GM21423 (cell line): ENCODE results near the gene PGAP1.

Experiments
- ATAC-seq: cut with Tn5 transposase; IDR thresholded peaks from one replicate; pipeline ENCODE4 v1.9.1; 2021; ENCODE audit warnings: mild to moderate bottlenecking, moderate library complexity; ENCODE audit not compliant: unreplicated experiment

Gene PGAP1

DNA sequence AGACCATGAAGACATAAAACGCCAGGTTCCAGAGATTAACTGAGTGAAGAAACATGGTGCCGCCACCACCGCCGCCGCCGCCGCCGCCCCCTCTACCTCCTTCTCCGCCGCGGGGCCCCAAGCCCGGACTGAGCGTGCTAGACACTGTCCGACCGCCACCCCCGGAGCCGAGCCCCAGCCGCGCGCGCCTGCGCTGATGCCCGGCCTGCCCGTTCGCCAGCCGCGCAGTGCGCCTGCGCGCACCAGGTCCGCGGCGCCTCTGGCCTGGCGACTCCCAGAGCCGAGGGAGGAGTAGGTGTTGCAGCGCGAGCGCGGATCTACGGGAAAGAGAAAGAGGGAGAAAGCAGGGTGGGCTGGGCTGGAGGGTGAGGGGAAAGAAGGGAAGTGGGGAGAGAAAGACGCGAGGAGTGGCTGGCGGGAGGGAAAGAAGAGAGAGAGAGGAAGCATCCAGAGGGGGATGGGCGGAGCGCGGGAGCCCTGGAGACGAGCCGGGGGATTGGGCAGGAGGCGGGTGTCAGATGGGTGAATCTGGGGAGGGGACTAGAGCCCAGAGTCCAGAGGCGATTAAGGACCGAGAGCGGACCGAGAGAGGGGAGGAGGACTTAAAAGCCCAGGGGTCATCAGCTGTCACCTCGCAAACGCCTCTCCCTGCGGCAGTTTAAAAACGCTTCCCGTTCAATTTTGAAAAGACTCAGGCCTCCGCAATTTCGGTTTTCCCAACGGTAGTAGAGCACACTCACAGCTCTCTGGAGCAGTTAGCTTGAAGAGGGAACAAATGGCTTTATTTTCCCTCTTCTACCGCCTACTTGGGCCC is at the start of gene PGAP1:
PGAP1 (minus strand) TSS at position 146 of the 814 bp plus-strand sequence; CDS start at position 55, 91 bp downstream.
- ATAC-seq = peak; percentile 88

- no peak for ATAC-seq
Observed at GRCh38 chr2:196974970-196975369, 48.5 kb upstream of the PGAP1 start.

- no peak for ATAC-seq
Observed at GRCh38 chr2:196971574-196972279, 45.2 kb upstream of the PGAP1 start.

DNA sequence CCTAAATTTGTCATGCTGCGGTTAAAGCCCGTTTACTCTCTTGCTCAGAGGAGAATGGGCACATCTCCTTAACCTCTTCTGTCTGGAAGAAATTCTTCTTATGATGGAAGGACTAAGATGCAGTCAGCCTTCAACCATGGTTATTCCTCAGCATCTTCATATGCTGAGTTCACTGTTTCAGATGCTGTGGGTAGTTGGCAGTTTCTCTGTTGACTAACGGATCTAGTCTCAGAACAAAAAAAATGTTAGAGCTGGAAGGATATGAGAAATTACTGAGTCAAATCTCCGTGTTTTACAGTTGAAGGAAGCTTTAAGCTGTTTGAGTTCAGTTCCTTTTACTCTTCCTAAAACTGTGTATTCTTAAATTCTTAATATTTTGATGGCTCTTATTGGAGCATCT is 43.6 kb upstream of the PGAP1 start:
- ATAC-seq = no peak

DNA sequence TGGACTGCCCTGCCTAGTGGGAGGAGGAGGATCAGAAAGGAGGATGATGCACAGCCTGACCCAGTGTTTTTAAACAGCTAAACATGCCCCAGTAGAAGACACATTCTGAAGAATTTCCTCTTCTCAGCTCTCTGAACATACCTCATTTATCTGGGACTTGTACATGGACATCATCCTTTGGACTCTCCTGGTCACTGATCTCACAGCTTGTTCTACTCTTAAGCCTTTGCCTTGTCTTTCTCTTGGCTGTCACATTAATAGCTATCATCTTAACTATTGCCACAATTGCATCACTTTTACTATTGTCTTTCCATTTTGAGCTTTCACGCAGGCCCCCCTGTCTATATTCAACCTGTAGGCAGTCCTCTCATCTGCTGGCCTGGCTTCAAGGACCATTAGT is 42.0 kb upstream of the PGAP1 start:
- ATAC-seq = no peak

- no peak for ATAC-seq
Observed at GRCh38 chr2:196967775-196968174, 41.3 kb upstream of the PGAP1 start.

DNA sequence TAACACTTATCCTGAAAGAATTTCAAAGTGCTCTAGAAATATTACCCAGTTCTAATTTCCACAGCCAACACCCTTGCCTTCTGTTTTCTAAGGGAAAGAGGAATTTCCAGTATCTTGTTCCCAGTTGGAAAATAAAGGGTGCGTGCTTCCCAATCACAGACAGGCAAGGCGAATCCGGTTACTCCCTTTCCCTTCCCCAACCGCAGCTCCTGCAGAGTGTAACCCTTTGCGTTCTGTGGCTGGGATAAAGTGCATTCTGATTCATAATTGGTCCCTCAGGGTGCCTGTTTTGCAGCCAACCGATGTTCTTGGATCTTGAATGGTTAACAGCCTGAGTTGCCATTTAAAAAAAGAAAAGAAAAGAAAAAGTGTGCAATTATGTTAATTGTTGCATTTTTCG is 40.6 kb upstream of the PGAP1 start:
- no peak for ATAC-seq

GRCh38 chr2:196966061-196966460 is 39.6 kb upstream of the PGAP1 start:
- ATAC-seq = no peak

GRCh38 chr2:196965651-196966050 is 39.1 kb upstream of the PGAP1 start:
- ATAC-seq = no peak

DNA sequence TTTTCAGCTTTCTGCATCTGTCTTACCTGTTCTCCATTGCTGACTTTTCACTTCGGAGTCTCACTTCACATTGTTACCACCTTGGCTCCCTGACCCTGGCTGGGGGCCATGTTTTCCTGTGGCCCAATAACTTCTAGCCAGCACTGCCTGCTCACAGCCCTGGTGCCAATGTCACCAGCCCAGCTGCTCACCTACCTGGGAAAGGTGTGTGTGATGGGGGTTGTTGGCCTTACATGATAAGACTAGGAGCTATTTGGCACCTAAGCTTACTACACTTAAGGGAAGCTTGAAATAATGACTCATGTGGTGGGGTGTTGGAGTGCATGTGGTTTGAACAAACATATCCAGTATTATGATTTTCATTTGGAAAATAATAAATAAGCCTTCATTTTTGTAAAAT is 37.5 kb upstream of the PGAP1 start:
- no peak for ATAC-seq

- ATAC-seq = no peak
Observed at GRCh38 chr2:196963043-196963442, 36.5 kb upstream of the PGAP1 start.

DNA sequence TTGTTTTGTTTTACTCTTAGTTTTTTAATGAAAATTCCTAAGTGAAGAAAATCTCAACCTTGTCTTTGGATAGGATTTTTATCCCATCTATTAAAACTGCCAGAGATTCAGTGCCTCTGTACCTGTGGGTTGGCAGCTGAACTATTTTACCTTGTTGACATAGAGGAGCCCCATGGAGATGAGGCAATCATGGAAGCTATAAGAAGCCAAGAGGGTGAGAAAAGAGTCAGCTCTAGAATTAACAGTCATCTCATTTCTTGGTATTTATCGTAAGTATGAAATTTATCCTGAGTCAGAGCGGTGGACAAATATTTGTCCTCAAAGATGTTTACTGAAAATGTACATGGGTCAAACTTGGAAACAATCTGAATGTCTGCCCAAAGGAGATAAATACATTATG is 35.8 kb upstream of the PGAP1 start:
- ATAC-seq = no peak

DNA sequence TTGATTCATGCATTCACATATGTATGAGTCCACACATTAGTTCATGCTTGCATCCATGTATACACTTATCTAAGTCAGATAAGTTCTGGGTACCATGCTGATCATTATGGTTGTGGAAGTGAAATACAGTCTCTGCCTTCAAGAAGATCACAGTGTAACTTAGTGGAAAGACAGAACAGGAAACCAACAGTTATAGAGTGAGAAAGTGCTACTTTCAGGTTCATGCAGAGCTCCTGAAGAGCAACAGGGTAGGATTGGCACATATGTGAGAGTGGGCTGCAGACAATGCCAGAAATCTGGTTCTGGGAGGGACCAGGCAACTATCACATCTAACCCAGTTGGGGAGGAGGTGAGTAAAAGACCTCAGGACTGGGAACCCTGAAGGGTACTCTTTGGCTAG is 35.4 kb upstream of the PGAP1 start:
- ATAC-seq = peak; percentile 98

DNA sequence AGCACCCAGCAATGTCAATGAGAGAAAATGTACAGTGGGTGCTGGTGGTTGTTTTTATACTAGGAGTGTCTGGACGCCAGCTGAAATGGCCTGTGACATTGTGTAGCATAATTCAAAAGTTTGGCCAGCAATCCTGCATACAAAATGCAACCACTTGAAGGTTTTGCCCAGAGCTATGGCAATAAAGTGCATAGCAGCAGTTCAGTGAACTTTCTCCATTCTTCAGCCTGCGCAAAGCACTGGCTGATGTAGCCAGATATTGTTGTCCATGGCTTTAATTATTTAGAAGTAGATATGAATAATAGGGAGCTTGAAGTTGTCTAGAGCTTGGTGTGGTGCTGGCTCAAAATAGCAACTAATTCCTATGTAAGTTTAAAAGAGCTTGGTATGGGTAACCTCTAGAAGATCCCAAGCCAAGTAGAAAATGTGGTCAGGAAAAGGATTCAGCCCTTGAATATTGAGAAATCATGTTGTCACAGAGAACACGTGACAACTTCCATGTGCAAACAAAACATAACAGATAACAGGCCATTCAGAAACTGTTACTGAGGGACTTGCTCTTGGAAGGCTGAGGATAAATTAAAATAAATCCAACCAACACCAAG is 33.3 kb upstream of the PGAP1 start:
- ATAC-seq = no peak

- ATAC-seq = no peak
Observed at GRCh38 chr2:196959281-196959680, 32.8 kb upstream of the PGAP1 start.

DNA sequence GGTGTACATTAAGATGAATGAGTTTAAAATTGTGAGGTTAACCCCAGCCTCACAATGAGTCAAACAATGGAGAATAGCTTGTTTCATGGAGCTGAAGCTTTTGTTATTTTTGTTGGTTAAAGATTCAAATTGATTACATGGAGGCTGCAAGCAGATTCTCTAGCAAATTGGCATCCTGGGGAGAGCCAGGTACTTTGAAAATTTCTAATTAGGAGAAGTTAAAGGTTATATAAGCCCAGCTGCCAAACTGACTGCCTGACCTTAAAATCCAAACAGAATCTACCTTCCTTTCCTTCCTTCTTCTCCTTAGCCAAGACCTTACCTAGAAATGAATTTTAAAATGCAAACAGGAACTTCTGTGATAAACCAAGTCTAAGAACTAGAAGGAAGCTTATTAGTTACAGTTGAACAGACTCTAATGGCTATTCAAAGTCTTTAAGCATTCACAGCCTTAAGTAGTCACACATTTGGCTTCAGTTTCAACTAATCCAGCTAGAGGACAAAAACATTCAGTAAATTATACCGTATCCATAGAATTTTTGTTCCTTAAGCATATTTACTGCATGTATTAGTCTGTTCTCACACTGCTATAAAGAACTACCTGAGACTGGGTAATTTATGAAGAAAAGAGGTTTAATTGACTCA is 31.5 kb upstream of the PGAP1 start:
- no peak for ATAC-seq

GRCh38 chr2:196957442-196957841 is 30.9 kb upstream of the PGAP1 start:
- ATAC-seq = no peak

DNA sequence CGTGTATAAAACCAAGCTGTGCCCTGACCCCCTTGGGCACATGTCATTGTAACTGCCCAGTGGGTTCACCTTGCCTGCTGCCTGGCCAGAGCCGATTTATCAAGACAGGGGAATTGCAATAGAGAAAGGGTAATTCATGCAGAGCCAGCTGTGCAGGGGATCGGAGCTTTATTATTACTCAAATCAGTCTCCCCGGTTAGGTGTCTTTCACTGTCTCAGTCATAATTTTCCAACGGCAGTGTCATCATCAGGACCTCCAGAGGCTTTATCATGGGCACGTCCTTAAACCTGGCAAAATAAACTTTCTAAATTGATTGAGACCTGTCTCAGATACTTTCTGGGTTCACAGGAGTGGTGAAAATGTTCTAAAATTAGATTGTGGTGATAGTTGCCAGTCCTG is 29.6 kb upstream of the PGAP1 start:
- ATAC-seq = no peak

GRCh38 chr2:196955036-196955435 is 28.5 kb upstream of the PGAP1 start:
- no peak for ATAC-seq

DNA sequence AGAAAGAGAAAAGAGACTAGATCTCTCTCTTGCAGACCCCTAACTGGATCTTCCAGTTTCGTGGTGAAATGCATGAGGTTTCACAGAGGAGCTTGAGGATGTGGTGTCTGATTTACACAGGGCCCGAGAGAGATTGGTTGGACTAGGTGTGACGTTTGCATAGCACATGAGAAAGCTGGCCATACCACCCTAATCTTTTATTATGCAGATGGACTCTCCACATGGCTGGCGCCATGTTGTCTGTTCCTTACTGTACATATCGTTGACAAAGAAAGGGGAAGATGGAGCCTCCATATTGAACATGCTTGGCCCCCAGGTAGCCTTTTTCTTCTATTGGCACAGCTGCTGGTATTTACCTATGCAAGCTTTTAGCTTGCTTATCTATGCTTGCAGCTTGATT is 27.5 kb upstream of the PGAP1 start:
- ATAC-seq = no peak

- no peak for ATAC-seq
Observed at GRCh38 chr2:196952936-196953335, 26.4 kb upstream of the PGAP1 start.
